CD4-positive, alpha-beta T cell treated with Interleukin-17A for 1 hour (primary cell): ENCODE measurements around the gene CABLES1.
"Not testable (repeated sequence)": the region's sequence is repeated elsewhere in the genome, so short reads cannot be mapped to it uniquely, and the experiment has no call there.

Experiments used
- DNase-seq: peaks from one replicate; pipeline ENCODE4 v3.0.0-alpha.2; 2020

CABLES1 gene

GRCh38 chr18:23272498-23273232 is 137.4 kb downstream of the CABLES1 start:
- no peak for DNase-seq

GRCh38 chr18:23273443-23273966 is 138.2 kb downstream of the CABLES1 start:
- no peak for DNase-seq

GRCh38 chr18:23274638-23275482 is 139.6 kb downstream of the CABLES1 start:
- no peak for DNase-seq

GRCh38 chr18:23276451-23276850 is 141.2 kb downstream of the CABLES1 start:
- no peak for DNase-seq

- DNase-seq, result no peak
Measured at GRCh38 chr18:23277399-23277798, 142.1 kb downstream of the CABLES1 start.

- DNase-seq, result no peak
Measured at GRCh38 chr18:23279931-23280330, 144.6 kb downstream of the CABLES1 start.

GRCh38 chr18:23280844-23281243 is 145.6 kb downstream of the CABLES1 start:
- DNase-seq, result no peak

- no peak for DNase-seq
Measured at GRCh38 chr18:23281626-23282436, 146.5 kb downstream of the CABLES1 start.

- DNase-seq, result no peak
Measured at GRCh38 chr18:23282437-23282781, 147.1 kb downstream of the CABLES1 start.

- DNase-seq, result no peak
Measured at GRCh38 chr18:23283916-23284430, 148.7 kb downstream of the CABLES1 start.

- DNase-seq, result no peak
Measured at GRCh38 chr18:23284629-23285028, 149.3 kb downstream of the CABLES1 start.

GRCh38 chr18:23285581-23285980 is 150.3 kb downstream of the CABLES1 start:
- DNase-seq, result not testable (repeated sequence)

- DNase-seq, result no peak
Measured at GRCh38 chr18:23291456-23292205, 156.3 kb downstream of the CABLES1 start.

- no peak for DNase-seq
Measured at GRCh38 chr18:23300231-23300805, 165.0 kb downstream of the CABLES1 start.

- no peak for DNase-seq
Measured at GRCh38 chr18:23301972-23302371, 166.7 kb downstream of the CABLES1 start.

GRCh38 chr18:23302511-23302850 is 167.2 kb downstream of the CABLES1 start:
- DNase-seq, result no peak

- DNase-seq, result no peak
Measured at GRCh38 chr18:23302851-23303527, 167.7 kb downstream of the CABLES1 start.

GRCh38 chr18:23306822-23307221 is 171.5 kb downstream of the CABLES1 start:
- DNase-seq, result peak; percentile 46

- peak; percentile 26 for DNase-seq
Measured at GRCh38 chr18:23307567-23308295, 172.4 kb downstream of the CABLES1 start.
